RWPE2 (cell line): Measurements from ENCODE around the gene RPS18.
"Not testable (repeated sequence)": the region's sequence is repeated elsewhere in the genome, so short reads cannot be mapped to it uniquely, and the experiment has no call there.

Experiments
- ATAC-seq: fragments of 200-7000 bp; cut with Tn5 transposase; 3 replicates; pipeline ENCODE4 v1.9.1; 2021; ENCODE audit warnings: low read depth
- DNase-seq: peaks from one replicate; pipeline ENCODE4 v3.0.0-alpha.2; 2020; ENCODE audit warnings: low spot score
- H3K27ac ChIP-seq: fragments of 450-650 bp; 2 replicates; pipeline ENCODE4 v1.5.1; 2017; ENCODE audit warnings: mild to moderate bottlenecking; ENCODE audit not compliant: poor library complexity, severe bottlenecking
- H3K27me3 ChIP-seq: fragments of 250-450 bp; sonication (Bioruptor Pico); 2 replicates; pipeline ENCODE4 v1.5.1; 2021; ENCODE audit warnings: mild to moderate bottlenecking, moderate library complexity; ENCODE audit not compliant: insufficient read depth, poor library complexity, severe bottlenecking
- H3K36me3 ChIP-seq: fragments of 250-450 bp; sonication (Bioruptor Pico); 2 replicates; pipeline ENCODE4 v1.5.1; 2020; ENCODE audit warnings: low read depth, mild to moderate bottlenecking, moderate library complexity
- H3K4me1 ChIP-seq: fragments of 250-450 bp; sonication (Bioruptor Pico); 2 replicates; pipeline ENCODE4 v1.5.1; 2021; ENCODE audit warnings: mild to moderate bottlenecking, moderate library complexity; ENCODE audit not compliant: insufficient read depth, poor library complexity, severe bottlenecking
- H3K4me3 ChIP-seq: fragments of 250-450 bp; sonication (Bioruptor Pico); 2 replicates; pipeline ENCODE4 v1.5.1; 2021; ENCODE audit warnings: mild to moderate bottlenecking, moderate library complexity; ENCODE audit not compliant: severe bottlenecking
- H3K9me3 ChIP-seq: fragments of 250-450 bp; sonication (Bioruptor Pico); 2 replicates; pipeline ENCODE4 v1.5.1; 2021; ENCODE audit warnings: mild to moderate bottlenecking, moderate library complexity; ENCODE audit not compliant: severe bottlenecking
- TF ChIP-seq, protein P1 (sequence below): fragments of 450-650 bp; IDR thresholded peaks from one replicate; pipeline ENCODE4 v1.5.1; 2017; ENCODE audit warnings: mild to moderate bottlenecking, moderate library complexity; ENCODE audit not compliant: poor library complexity, severe bottlenecking

The RPS18 gene

DNA sequence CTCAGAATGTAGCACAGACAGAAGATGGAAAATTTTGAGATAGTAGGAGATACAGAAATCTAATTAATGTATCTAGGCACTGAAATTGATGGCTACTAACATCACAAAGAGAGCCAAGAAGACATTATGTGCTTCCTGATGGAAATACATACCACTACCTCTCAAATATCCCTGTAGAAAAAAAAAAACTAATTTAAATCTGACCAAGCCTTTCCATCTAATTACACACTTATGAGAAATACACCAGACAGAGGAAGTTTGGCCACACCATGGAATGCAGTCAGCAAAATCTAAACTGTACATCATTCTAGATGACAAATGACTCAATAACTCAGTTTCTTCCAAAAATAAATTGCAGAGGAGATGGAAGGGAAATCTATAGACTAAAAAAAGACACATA is 19.1 kb upstream of the RPS18 start:
- peaks cover 25% of the 10 kb centered on the region for H3K36me3 ChIP-seq
- H3K4me1 ChIP-seq, result peaks cover 14% of the 10 kb centered on the region
- no peak overlapping the region for H3K27ac ChIP-seq
- ATAC-seq, result no peak
- no peak for DNase-seq
- TF ChIP-seq, protein P1, sequence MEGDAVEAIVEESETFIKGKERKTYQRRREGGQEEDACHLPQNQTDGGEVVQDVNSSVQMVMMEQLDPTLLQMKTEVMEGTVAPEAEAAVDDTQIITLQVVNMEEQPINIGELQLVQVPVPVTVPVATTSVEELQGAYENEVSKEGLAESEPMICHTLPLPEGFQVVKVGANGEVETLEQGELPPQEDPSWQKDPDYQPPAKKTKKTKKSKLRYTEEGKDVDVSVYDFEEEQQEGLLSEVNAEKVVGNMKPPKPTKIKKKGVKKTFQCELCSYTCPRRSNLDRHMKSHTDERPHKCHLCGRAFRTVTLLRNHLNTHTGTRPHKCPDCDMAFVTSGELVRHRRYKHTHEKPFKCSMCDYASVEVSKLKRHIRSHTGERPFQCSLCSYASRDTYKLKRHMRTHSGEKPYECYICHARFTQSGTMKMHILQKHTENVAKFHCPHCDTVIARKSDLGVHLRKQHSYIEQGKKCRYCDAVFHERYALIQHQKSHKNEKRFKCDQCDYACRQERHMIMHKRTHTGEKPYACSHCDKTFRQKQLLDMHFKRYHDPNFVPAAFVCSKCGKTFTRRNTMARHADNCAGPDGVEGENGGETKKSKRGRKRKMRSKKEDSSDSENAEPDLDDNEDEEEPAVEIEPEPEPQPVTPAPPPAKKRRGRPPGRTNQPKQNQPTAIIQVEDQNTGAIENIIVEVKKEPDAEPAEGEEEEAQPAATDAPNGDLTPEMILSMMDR, result no peak
- H3K4me3 ChIP-seq, result no peak overlapping the region
- no peaks in the 10 kb centered on the region for H3K9me3 ChIP-seq
- no peaks in the 10 kb centered on the region for H3K27me3 ChIP-seq

DNA sequence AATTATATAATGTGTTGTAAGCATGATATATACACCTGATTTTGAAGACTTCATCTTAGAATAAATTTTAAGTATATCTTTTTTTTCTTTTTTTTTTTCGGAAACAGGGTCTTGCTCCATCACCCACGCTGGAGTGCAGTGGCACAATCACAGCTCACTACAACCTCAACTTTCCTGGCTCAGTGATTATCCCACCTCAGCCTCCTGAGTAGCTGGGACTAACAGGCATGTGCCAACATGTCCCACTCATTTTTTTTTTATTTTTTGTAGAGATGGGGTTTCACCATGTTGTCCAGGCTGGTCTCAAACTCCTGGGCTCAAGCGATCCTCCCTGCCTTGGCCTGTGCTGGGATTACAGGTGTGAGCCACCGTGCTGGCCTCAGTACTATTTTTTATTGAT is 17.3 kb upstream of the RPS18 start:
- H3K27me3 ChIP-seq, result no peaks in the 10 kb centered on the region

DNA sequence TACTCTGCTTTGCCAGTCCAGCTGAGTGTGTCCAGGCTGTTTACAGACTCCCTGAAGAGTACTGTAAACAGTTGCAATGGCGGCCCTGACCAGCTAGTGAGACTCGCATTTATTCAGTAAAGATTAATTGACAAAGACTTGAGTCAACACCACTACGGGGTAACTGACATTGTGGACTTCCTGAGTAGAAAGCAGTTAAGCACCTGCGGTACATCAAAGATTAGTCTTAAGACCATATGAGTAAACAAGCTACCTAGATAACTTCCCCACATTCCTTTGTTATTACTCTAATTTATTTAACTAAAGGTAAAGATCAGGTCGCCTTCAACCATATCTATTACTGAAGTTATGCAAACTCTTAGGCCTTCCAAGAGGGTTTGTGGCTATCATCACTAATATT is 12.8 kb upstream of the RPS18 start:
- ATAC-seq (peak; percentile 40), DNase-seq (no peak)
- Histone ChIP-seq H3K27ac (no peak overlapping the region), H3K27me3 (no peaks in the 10 kb centered on the region), H3K36me3 (peaks cover 65% of the 10 kb centered on the region), H3K4me1 (peaks cover 23% of the 10 kb centered on the region), H3K9me3 (no peaks in the 10 kb centered on the region), H3K4me3 (no peak overlapping the region)
- TF ChIP-seq, protein P1, result no peak

More for the DNA sequence above, 17.3 kb upstream of the RPS18 start:
- Histone ChIP-seq H3K4me1 (peaks cover 23% of the 10 kb centered on the region), H3K27ac (no peak overlapping the region), H3K36me3 (peaks cover 37% of the 10 kb centered on the region), H3K4me3 (no peak overlapping the region), H3K9me3 (no peaks in the 10 kb centered on the region)
- DNase-seq (no peak), ATAC-seq (no peak)
- TF ChIP-seq, protein P1, result no peak

DNA sequence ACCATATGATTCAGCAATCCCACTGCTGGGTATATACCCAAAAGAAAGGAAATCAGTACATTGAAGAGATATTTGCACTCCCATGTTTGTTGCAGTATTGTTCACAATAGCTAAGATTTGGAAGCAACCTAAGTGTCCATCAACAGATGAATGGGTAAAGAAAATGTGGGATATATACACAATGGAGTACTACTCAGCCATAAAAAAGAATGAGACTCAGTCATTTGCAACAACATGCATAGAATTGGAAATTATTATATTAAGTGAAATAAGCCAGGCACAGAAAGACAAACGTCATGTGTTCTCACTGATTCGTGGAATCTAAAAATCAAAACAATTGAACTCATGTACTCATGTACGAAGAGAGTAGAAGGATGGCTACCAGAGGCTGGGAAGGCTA is 9.4 kb upstream of the RPS18 start:
- H3K4me3 ChIP-seq, H3K27ac ChIP-seq, ATAC-seq, DNase-seq, H3K27me3 ChIP-seq, H3K9me3 ChIP-seq: not testable (repeated sequence)
- Histone ChIP-seq H3K4me1 (peaks cover 19% of the 10 kb centered on the region), H3K36me3 (peaks cover 84% of the 10 kb centered on the region)

DNA sequence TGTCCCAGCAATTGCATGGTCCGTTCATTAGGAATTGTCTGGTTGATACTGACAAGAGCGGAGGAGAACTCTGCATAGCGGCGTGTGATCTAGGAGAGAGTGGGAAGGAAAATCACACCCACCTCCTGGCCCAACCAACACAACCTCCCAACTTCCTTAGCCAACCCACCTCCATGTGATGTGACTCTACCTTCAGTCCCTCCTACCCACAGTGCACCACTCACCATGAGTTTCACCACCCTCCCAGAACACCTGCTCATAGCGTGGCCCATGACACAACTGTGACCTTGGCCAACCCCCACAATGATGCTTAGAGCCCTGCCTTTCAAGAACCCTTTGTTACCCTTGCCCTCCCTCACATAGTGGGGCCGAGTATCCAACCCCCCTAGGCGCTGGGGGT is 7.9 kb upstream of the RPS18 start:
- no peak for ATAC-seq
- DNase-seq, result no peak
- Histone ChIP-seq H3K4me3 (no peak overlapping the region), H3K27ac (no peak overlapping the region), H3K9me3 (no peaks in the 10 kb centered on the region), H3K4me1 (peaks cover 14% of the 10 kb centered on the region), H3K27me3 (no peaks in the 10 kb centered on the region), H3K36me3 (peaks cover 90% of the 10 kb centered on the region)
- TF ChIP-seq, protein P1, result no peak
